Progenitor cell of endocrine pancreas (in vitro differentiated cells): ENCODE measurements around the gene NECTIN3. TPM values are rescaled to one million over a fixed set of nuclear protein-coding genes. Genes with fewer than 3 reads are reported as not detected.

Source experiments
- DNase-seq: peaks from one replicate; pipeline ENCODE4 v3.0.0; 2021; ENCODE audit warnings: low spot score; ENCODE audit not compliant: unreplicated experiment
- H3K27ac Mint-ChIP-seq: 2 replicates; pipeline ENCODE4 v1.8.0; 2021; ENCODE audit warnings: mild to moderate bottlenecking, moderate library complexity, mixed read lengths
- H3K27me3 Mint-ChIP-seq: 2 replicates; pipeline ENCODE4 v1.8.0; 2021; ENCODE audit warnings: mixed read lengths
- H3K36me3 Mint-ChIP-seq: 2 replicates; pipeline ENCODE4 v1.8.0; 2022; ENCODE audit warnings: mixed read lengths; ENCODE audit not compliant: insufficient read depth
- H3K4me1 Mint-ChIP-seq: 2 replicates; pipeline ENCODE4 v1.8.0; 2021; ENCODE audit warnings: low read depth, mixed read lengths
- H3K4me3 Mint-ChIP-seq: 2 replicates; pipeline ENCODE4 v1.8.0; 2021; ENCODE audit warnings: low read depth, mild to moderate bottlenecking, moderate library complexity, mixed read lengths
- H3K9me3 Mint-ChIP-seq: 2 replicates; pipeline ENCODE4 v1.8.0; 2021; ENCODE audit warnings: low read depth, mixed read lengths
- total RNA-seq: library from RNA; stranded (reverse); gene quantifications from 2 replicates; pipeline ENCODE4 v1.2.1, GENCODE V29; 2021
- TF ChIP-seq, protein P1 (sequence below): fragments of 200-600 bp; sonication (generic); IDR thresholded peaks from one replicate; pipeline ENCODE4 v1.5.0; 2021; ENCODE audit warnings: antibody characterized with exemption, mild to moderate bottlenecking; ENCODE audit not compliant: unreplicated experiment

Gene NECTIN3
- total RNA-seq, 1 donor from 2014 or later = 46.5 TPM

DNA sequence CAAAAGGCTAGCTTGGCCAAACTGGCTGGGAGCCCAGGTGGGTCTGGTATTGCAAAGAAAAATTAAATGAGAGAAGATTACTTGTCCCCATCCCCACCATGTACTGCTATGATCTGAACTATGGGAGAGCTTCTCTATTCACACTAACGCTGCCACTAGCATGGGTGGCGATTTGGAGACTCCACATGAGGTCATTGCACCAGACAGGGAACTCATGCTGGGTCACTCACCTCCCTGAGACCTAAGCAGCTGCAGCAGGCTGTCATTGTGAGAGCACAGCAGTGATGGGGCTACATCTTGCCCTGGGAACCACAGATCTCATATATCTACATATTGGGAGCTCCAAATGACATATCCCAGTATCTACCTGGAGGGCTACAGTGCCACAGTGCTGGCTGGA lies 36.3 kb upstream of the NECTIN3 start:
- no peaks in the 10 kb centered on the region for H3K27me3 Mint-ChIP-seq
- peaks cover 18% of the 10 kb centered on the region for H3K4me1 Mint-ChIP-seq
- no peaks in the 10 kb centered on the region for H3K36me3 Mint-ChIP-seq

DNA sequence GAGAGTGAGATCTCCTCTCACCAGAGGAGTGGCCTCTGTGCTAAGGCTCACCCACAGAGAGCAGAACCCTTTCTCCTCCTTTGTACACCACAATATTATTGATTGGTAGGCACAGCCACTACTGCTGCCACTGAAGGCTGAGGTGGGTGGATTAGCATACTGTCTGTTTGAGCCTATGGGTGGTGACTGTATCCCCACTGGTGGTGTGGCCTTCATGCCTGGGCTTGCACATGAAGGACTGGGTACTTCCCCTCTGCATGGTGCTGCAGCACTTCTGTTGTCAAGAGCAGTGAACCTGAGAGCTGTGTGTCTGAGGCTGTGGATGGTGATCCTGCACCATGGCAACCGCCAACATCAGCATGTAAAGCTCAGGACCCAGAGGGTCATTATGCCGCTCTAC lies 35.7 kb upstream of the NECTIN3 start:
- DNase-seq = no peak
- Mint-ChIP-seq H3K9me3 (peaks cover 22% of the 10 kb centered on the region), H3K4me3 (no peak overlapping the region), H3K36me3 (no peaks in the 10 kb centered on the region), H3K4me1 (peaks cover 16% of the 10 kb centered on the region), H3K27ac (no peak overlapping the region), H3K27me3 (no peaks in the 10 kb centered on the region)
- TF ChIP-seq, protein P1, sequence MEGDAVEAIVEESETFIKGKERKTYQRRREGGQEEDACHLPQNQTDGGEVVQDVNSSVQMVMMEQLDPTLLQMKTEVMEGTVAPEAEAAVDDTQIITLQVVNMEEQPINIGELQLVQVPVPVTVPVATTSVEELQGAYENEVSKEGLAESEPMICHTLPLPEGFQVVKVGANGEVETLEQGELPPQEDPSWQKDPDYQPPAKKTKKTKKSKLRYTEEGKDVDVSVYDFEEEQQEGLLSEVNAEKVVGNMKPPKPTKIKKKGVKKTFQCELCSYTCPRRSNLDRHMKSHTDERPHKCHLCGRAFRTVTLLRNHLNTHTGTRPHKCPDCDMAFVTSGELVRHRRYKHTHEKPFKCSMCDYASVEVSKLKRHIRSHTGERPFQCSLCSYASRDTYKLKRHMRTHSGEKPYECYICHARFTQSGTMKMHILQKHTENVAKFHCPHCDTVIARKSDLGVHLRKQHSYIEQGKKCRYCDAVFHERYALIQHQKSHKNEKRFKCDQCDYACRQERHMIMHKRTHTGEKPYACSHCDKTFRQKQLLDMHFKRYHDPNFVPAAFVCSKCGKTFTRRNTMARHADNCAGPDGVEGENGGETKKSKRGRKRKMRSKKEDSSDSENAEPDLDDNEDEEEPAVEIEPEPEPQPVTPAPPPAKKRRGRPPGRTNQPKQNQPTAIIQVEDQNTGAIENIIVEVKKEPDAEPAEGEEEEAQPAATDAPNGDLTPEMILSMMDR = no peak

More for the DNA sequence above, 36.3 kb upstream of the NECTIN3 start:
- Mint-ChIP-seq H3K27ac (no peak overlapping the region), H3K4me3 (no peak overlapping the region), H3K9me3 (peaks cover 19% of the 10 kb centered on the region)
- TF ChIP-seq, protein P1 = no peak
- no peak for DNase-seq

DNA sequence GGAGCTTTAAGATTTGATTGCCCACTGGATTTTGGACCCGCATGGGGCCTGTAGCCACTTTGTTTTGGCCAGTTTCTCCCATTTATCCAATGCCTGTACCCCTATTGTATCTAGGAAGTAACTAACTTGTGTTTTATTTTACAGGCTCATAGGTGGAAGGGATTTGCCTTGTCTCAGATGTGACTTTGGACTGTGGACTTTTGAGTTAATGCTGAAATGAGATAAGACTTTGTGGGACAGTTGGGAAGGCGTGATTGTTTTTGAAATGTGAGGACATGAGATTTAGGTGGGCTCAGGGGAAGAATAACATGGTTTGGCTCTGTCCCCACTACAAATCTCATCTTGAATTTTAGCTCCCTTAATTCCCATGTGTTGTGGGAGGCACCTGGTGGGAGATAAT lies 30.7 kb upstream of the NECTIN3 start:
- Mint-ChIP-seq H3K9me3 (peaks cover 38% of the 10 kb centered on the region), H3K27ac (no peak overlapping the region), H3K27me3 (no peaks in the 10 kb centered on the region), H3K36me3 (peaks cover 2% of the 10 kb centered on the region), H3K4me3 (no peak overlapping the region), H3K4me1 (peaks cover 4% of the 10 kb centered on the region)
- no peak for DNase-seq
- TF ChIP-seq, protein P1 = no peak

DNA sequence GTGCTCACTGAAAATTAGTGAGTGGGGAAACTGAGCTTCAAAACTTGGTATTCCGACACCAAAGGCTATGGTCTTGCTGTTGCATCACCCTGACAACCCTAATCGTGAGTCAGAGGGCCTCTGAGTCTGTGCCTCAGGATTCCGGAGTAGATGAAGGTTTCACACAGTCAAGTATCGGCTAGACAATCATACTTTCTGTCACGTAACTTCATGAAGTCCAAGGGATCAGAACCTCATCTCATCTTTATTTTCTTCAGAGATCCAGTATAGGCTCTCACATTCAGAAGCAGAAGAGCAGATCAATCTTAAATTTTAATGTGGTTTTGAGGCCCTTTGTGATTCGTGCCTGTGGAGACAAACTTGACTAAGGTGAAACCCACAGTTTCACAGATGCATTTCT lies 26.1 kb upstream of the NECTIN3 start:
- DNase-seq = no peak
- Mint-ChIP-seq H3K27me3 (no peaks in the 10 kb centered on the region), H3K4me1 (peaks cover 14% of the 10 kb centered on the region), H3K9me3 (peaks cover 19% of the 10 kb centered on the region), H3K4me3 (no peak overlapping the region), H3K36me3 (peaks cover 2% of the 10 kb centered on the region), H3K27ac (no peak overlapping the region)
- TF ChIP-seq, protein P1 = no peak

DNA sequence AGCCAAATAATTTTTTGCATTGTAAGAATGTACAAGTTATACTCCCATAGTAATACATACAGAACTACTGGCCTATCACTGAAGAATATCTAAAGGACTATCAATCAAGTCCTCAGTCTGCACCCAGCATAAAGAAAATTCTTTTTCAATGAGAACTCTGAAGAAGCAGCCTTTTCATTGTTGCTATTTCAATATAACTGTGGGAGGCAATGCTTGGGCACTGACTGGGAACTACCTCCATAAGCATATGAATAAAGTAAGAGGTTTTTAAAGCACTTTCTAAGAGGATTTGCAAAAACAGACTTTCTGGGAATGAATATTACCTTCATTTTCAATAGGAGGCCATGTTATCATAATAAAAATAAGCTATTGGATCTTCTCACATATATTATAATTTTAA lies 24.6 kb upstream of the NECTIN3 start:
- Mint-ChIP-seq H3K4me1 (peaks cover 14% of the 10 kb centered on the region), H3K36me3 (no peaks in the 10 kb centered on the region), H3K27ac (no peak overlapping the region), H3K27me3 (no peaks in the 10 kb centered on the region), H3K4me3 (no peak overlapping the region), H3K9me3 (peaks cover 4% of the 10 kb centered on the region)
- no peak for DNase-seq
- TF ChIP-seq, protein P1 = no peak
